Measurements from ENCODE around the gene TBX3. TPM values are rescaled to one million over a fixed set of nuclear protein-coding genes. Genes with fewer than 3 reads are reported as not detected.

TBX3 gene
- total RNA-seq, 4 donors from 2014 or later, result 11.1 to 13.5 (median 12.3) TPM

GRCh38 chr12:114674251-114675047, 9.5 kb downstream of the TBX3 start:
- no peak overlapping the region for H3K27ac ChIP-seq
- H3K4me1 ChIP-seq, result peaks cover 0 to 26% (median 0%) of the 10 kb centered on the region in 4 donors
- DNase-seq (ENCODE audit: low spot score in 2 of 2), result no peak
- H3K4me3 ChIP-seq, result no peak overlapping the region
- no peaks in the 10 kb centered on the region for H3K9me3 ChIP-seq
- peaks cover 0 to 39% (median 0%) of the 10 kb centered on the region in 3 donors for H3K36me3 ChIP-seq
- 83 to 85% methylated on average over 56 to 70 of the region's 70 CpGs for WGBS, 2 donors
- H3K27me3 ChIP-seq, result no peaks in the 10 kb centered on the region
- TF ChIP-seq EP300 (IDR thresholded peaks at IDR 0.05), result no peak
- no peak for TF ChIP-seq POLR2A (IDR thresholded peaks at IDR 0.05)
- TF ChIP-seq CTCF (IDR thresholded peaks at IDR 0.05), result no peak

- 90 to 91% methylated on average over 12 of the region's 12 CpGs for WGBS, 2 donors
- H3K4me3 ChIP-seq, result no peak overlapping the region
These were observed 10.1 kb downstream of the TBX3 start for GRCh38 chr12:114673901-114674250.

GRCh38 chr12:114673169-114673833, 10.7 kb downstream of the TBX3 start:
- H3K4me1 ChIP-seq, result peaks cover 0 to 32% (median 0%) of the 10 kb centered on the region in 4 donors
- TF ChIP-seq CTCF (IDR thresholded peaks at IDR 0.05) (no peak), EP300 (IDR thresholded peaks at IDR 0.05) (no peak), POLR2A (IDR thresholded peaks at IDR 0.05) (no peak)
- DNase-seq (ENCODE audit: low spot score in 2 of 2), result no peak
- WGBS, 2 donors, result 50 to 55% methylated on average over 10 of the region's 10 CpGs
- H3K4me3 ChIP-seq, result no peak overlapping the region
- peak overlapping the region in 2 of 4 donors; percentile 46 to 50 for H3K27ac ChIP-seq
- H3K27me3 ChIP-seq, result no peaks in the 10 kb centered on the region
- H3K36me3 ChIP-seq, result peaks cover 0 to 36% (median 0%) of the 10 kb centered on the region in 3 donors
- H3K9me3 ChIP-seq, result no peaks in the 10 kb centered on the region

More at GRCh38 chr12:114673901-114674250, 10.1 kb downstream of the TBX3 start:
- no peaks in the 10 kb centered on the region for H3K9me3 ChIP-seq
- peaks cover 0 to 26% (median 0%) of the 10 kb centered on the region in 4 donors for H3K4me1 ChIP-seq
- TF ChIP-seq EP300 (IDR thresholded peaks at IDR 0.05) (no peak), POLR2A (IDR thresholded peaks at IDR 0.05) (no peak), CTCF (IDR thresholded peaks at IDR 0.05) (no peak)
- no peak for DNase-seq (ENCODE audit: low spot score in 2 of 2)
- H3K36me3 ChIP-seq, result peaks cover 0 to 39% (median 0%) of the 10 kb centered on the region in 3 donors
- H3K27ac ChIP-seq, result no peak overlapping the region
- H3K27me3 ChIP-seq, result no peaks in the 10 kb centered on the region

GRCh38 chr12:114672817-114673168, 11.2 kb downstream of the TBX3 start:
- Histone ChIP-seq H3K9me3 (no peaks in the 10 kb centered on the region), H3K4me3 (no peak overlapping the region), H3K27me3 (peaks cover 0 to under 1% of the 10 kb centered on the region in 2 donors), H3K4me1 (peaks cover 0 to 37% (median 0%) of the 10 kb centered on the region in 4 donors), H3K27ac (peak overlapping the region in 2 of 4 donors; percentile 46 to 50), H3K36me3 (peaks cover 0 to 36% (median 0%) of the 10 kb centered on the region in 3 donors)
- TF ChIP-seq POLR2A (IDR thresholded peaks at IDR 0.05), result no peak
- no peak for TF ChIP-seq EP300 (IDR thresholded peaks at IDR 0.05)
- no peak for TF ChIP-seq CTCF (IDR thresholded peaks at IDR 0.05)
- 70 to 74% methylated on average over 4 of the region's 4 CpGs for WGBS, 2 donors
- no peak for DNase-seq (ENCODE audit: low spot score in 2 of 2)
